HCT116 (cell line): Measurements from ENCODE around the gene NRAP. TPM values are rescaled to one million over a fixed set of nuclear protein-coding genes. Genes with fewer than 3 reads are reported as not detected.

ENCODE experiments used
- ATAC-seq: fragments of 200-7000 bp; cut with Tn5 transposase; 2 replicates; pipeline ENCODE4 v1.9.1; 2020; ENCODE audit warnings: mild to moderate bottlenecking, moderate library complexity
- BruUV-seq: library from RNA; stranded (reverse); fragments of 400-500 nt; replicated peaks from 2 replicates; lab custom pipeline; 2021; lab: Mats Ljungman, UMichigan
- CTCF ChIA-PET: fragments of 300-600 bp; sonication (Branson Sonifier 250); formaldehyde crosslinking; loops from one replicate; lab custom pipeline; 2021; ENCODE audit warnings: antibody characterized with exemption; lab: Charles Lee
- POLR2A ChIA-PET: fragments of 300-600, 350-600 bp; sonication (Branson Sonifier 250); formaldehyde crosslinking; loops from one replicate; lab custom pipeline; 2021; ENCODE audit warnings: antibody characterized with exemption; lab: Charles Lee
- RAD21 ChIA-PET, 2 experiments: fragments of 300-600 bp; sonication (Branson Sonifier 250); formaldehyde crosslinking; loops; one replicate each; lab custom pipeline; 2023; ENCODE audit warnings: low total read pairs in 2 of 2; ENCODE audit not compliant: uncharacterized antibody in 2 of 2, unreplicated experiment in 2 of 2, low non-redundant PET in 1 of 2; lab: Charles Lee
- DNase-seq: peaks from one replicate; pipeline ENCODE4 v3.0.0-alpha.2; 2010; ENCODE audit warnings: low read depth, low spot score
- H2AFZ ChIP-seq: fragments of 200-600 bp; shearing (Covaris generic), sonication (generic); 2 replicates; pipeline ENCODE4 v1.6.1; 2017; ENCODE audit warnings: low read depth, mixed run types, mixed read lengths, antibody characterized with exemption, low read length; ENCODE audit not compliant: poor library complexity, severe bottlenecking
- H3K27ac ChIP-seq: 2 replicates; pipeline ENCODE4 v1.5.1; 2012; ENCODE audit warnings: low read depth, low read length
- H3K27me3 ChIP-seq: fragments of 200-600 bp; sonication (generic); 2 replicates; pipeline ENCODE4 v1.6.1; 2016; ENCODE audit warnings: mixed run types, low read length, mixed read lengths; ENCODE audit not compliant: insufficient read depth
- H3K36me3 ChIP-seq, 2 experiments: fragments of 200-500 bp in 1 of 2; fragments of 200-600 bp in 1 of 2; sonication (Bioruptor generic) in 1 of 2; sonication (generic) in 1 of 2; 2 replicates each; pipeline versions ENCODE4 v1.5.1 to v1.6.1; 2014 to 2016; ENCODE audit warnings: low read length in 2 of 2, inconsistent platforms in 1 of 2, mixed read lengths in 1 of 2, mixed run types in 1 of 2; ENCODE audit not compliant: insufficient read depth in 2 of 2, control insufficient read depth in 1 of 2
- H3K4me1 ChIP-seq, 2 experiments: fragments of 200-600 bp in 1 of 2; sonication (generic) in 1 of 2; 2 replicates each; pipeline versions ENCODE4 v1.5.1 to v1.6.1; 2012 to 2017; ENCODE audit warnings: low read length in 2 of 2, inconsistent platforms in 1 of 2, mild to moderate bottlenecking in 1 of 2, mixed read lengths in 1 of 2, mixed run types in 1 of 2, moderate library complexity in 1 of 2; ENCODE audit not compliant: insufficient read depth in 2 of 2, control insufficient read depth in 1 of 2
- H3K4me2 ChIP-seq: fragments of 200-600 bp; sonication (generic); 2 replicates; pipeline ENCODE4 v1.6.1; 2017; ENCODE audit warnings: mixed run types, low read length, mixed read lengths
- H3K4me3 ChIP-seq, 2 experiments: fragments of 200-600 bp in 1 of 2; sonication (generic) in 1 of 2; replicated peaks in 1 of 2; 2 replicates each; pipeline ENCODE4 v1.5.1; 2011 to 2016; ENCODE audit warnings: low read length in 2 of 2, control low read depth in 1 of 2, low read depth in 1 of 2, mild to moderate bottlenecking in 1 of 2, mixed read lengths in 1 of 2, mixed run types in 1 of 2
- H3K79me2 ChIP-seq: fragments of 200-600 bp; sonication (generic); 2 replicates; pipeline ENCODE4 v1.6.1; 2017; ENCODE audit warnings: mild to moderate bottlenecking, mixed run types, low read length, moderate library complexity, mixed read lengths; ENCODE audit not compliant: insufficient read depth
- H3K9ac ChIP-seq: fragments of 200-600 bp; sonication (generic); 2 replicates; pipeline ENCODE4 v1.6.1; 2016; ENCODE audit warnings: low read length, mixed read lengths
- H3K9me2 ChIP-seq: fragments of 200-600 bp; sonication (generic), shearing (Covaris generic); 2 replicates; pipeline ENCODE4 v1.6.1; 2017; ENCODE audit warnings: mixed run types, mild to moderate bottlenecking, moderate library complexity; ENCODE audit not compliant: insufficient read depth
- H3K9me3 ChIP-seq, 2 experiments: fragments of 200-500 bp in 1 of 2; fragments of 200-600 bp in 1 of 2; sonication (Bioruptor generic) in 1 of 2; sonication (generic) in 1 of 2; 2 replicates each; pipeline ENCODE4 v1.6.1; 2014 to 2017; ENCODE audit warnings: low read length in 2 of 2, mixed read lengths in 2 of 2, inconsistent platforms in 1 of 2, low read depth in 1 of 2, mild to moderate bottlenecking in 1 of 2, mixed run types in 1 of 2, moderate library complexity in 1 of 2; ENCODE audit not compliant: control insufficient read depth in 1 of 2, insufficient read depth in 1 of 2
- H4K20me1 ChIP-seq: fragments of 200-600 bp; sonication (generic), shearing (Covaris generic); 2 replicates; pipeline ENCODE4 v1.6.1; 2017; ENCODE audit warnings: mixed run types, mild to moderate bottlenecking, moderate library complexity; ENCODE audit not compliant: insufficient read depth
- ELF1 ChIP-seq: IDR thresholded peaks from 2 replicates; pipeline ENCODE4 v1.6.1; 2012; ENCODE audit warnings: low read depth, borderline replicate concordance
- EZH2 ChIP-seq: fragments of 200-600 bp; sonication (generic); IDR thresholded peaks from 2 replicates; pipeline ENCODE4 v1.6.1; 2017; ENCODE audit warnings: antibody characterized with exemption, mixed run types
- EZH2phosphoT487 ChIP-seq: fragments of 200-600 bp; IDR thresholded peaks from 2 replicates; pipeline ENCODE4 v1.6.1; 2018; ENCODE audit warnings: antibody characterized with exemption, borderline replicate concordance
- FOSL1 ChIP-seq: IDR thresholded peaks from 2 replicates; pipeline ENCODE4 v1.6.1; 2012; ENCODE audit warnings: low read depth
- MAX ChIP-seq: IDR thresholded peaks from 2 replicates; pipeline ENCODE4 v1.6.1; 2012
- POLR2A ChIP-seq: IDR thresholded peaks from 2 replicates; pipeline ENCODE4 v1.7.0; 2011; ENCODE audit warnings: borderline replicate concordance; ENCODE audit not compliant: insufficient read depth, insufficient read length; ENCODE audit errors: extremely low read depth
- POLR2AphosphoS5 ChIP-seq: IDR thresholded peaks from 2 replicates; pipeline ENCODE4 v1.6.1; 2011; ENCODE audit warnings: mild to moderate bottlenecking, low read depth, low read length, moderate library complexity
- RAD21 ChIP-seq: IDR thresholded peaks from 2 replicates; pipeline ENCODE4 v1.6.1; 2012; ENCODE audit warnings: low read depth, mild to moderate bottlenecking
- SP1 ChIP-seq: IDR thresholded peaks from 2 replicates; pipeline ENCODE4 v1.6.1; 2012; ENCODE audit warnings: low read depth
- YY1 ChIP-seq: IDR thresholded peaks from 2 replicates; pipeline ENCODE4 v1.6.1; 2011; ENCODE audit warnings: low read length, low read depth, moderate library complexity, mild to moderate bottlenecking; ENCODE audit not compliant: insufficient replicate concordance; ENCODE audit errors: extremely low read depth
- ZFX ChIP-seq: fragments of 450-650 bp; IDR thresholded peaks from 2 replicates; pipeline ENCODE4 v1.6.1; 2017
- ZNF274 ChIP-seq: fragments of 200-500 bp; sonication (Bioruptor generic); IDR thresholded peaks from 2 replicates; pipeline ENCODE4 v1.6.1; 2014; ENCODE audit warnings: mild to moderate bottlenecking, low read depth, low read length, inconsistent platforms
- intact Hi-C: fragments of 100-400 bp; cut with micrococcal nuclease; formaldehyde crosslinking; loops from 2 replicates; pipeline ENCODE4 v1.10.0; 2022
- total RNA-seq: library from RNA; stranded (reverse); gene quantifications from one replicate; pipeline ENCODE4 v1.2.1, GENCODE V29; 2021; ENCODE audit not compliant: unreplicated experiment
- TF ChIP-seq, protein P1 (sequence below): IDR thresholded peaks from 2 replicates; pipeline ENCODE4 v1.6.1; 2012; ENCODE audit warnings: low read depth
- TF ChIP-seq, protein P2 (sequence below), 3 experiments: fragments of 200-600 bp in 1 of 3; sonication (generic) in 1 of 3; IDR thresholded peaks in 2 of 3; conservative IDR thresholded peaks in 1 of 3; 2 replicates each; pipeline ENCODE4 v1.5.1; 2012 to 2017; ENCODE audit warnings: low read depth in 2 of 3, low read length in 2 of 3, antibody characterized with exemption in 1 of 3, borderline replicate concordance in 1 of 3, control low read depth in 1 of 3, mild to moderate bottlenecking in 1 of 3, mixed read lengths in 1 of 3, mixed run types in 1 of 3, moderate library complexity in 1 of 3; ENCODE audit not compliant: insufficient read depth in 1 of 3

Gene NRAP
- total RNA-seq, 1 experiment from 2014 or later = not detected

DNA sequence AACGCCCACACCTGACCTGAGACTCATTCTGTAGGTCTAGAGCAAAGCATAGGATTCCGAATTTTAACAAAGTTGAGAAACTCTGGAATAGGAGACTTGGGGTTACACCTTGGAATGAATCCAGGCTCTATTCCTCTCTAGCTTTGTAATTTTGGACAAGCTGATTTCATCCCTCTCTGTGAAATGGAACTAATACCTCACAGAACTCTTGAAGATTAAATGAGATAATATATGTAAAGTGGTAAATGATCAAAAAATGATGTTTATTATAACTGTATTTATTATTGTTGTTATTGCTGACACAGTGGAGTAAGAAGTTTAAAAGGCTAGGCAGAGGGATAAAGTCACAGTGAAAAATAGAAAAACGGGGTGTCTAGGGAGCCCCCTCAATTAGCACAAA is 48.2 kb upstream of the NRAP start:
- Histone ChIP-seq H3K9ac (no peak overlapping the region), H3K4me3 (no peak overlapping the region), H3K9me2 (no peaks in the 10 kb centered on the region), H3K4me1 (no peaks in the 10 kb centered on the region), H4K20me1 (no peaks in the 10 kb centered on the region), H3K27me3 (no peaks in the 10 kb centered on the region), H3K27ac (no peak overlapping the region), H3K79me2 (no peaks in the 10 kb centered on the region; the same call in 1 of the 2 replicates), H3K36me3 (no peaks in the 10 kb centered on the region; a peak in 1 of 4 replicates), H2AFZ (no peak overlapping the region), H3K9me3 (no peaks in the 10 kb centered on the region), H3K4me2 (no peak overlapping the region)
- ChIA-PET CTCF (interaction anchor here (0.7 kb wide), 1 partner anchor 87 kb away, joined by 3 read pairs; no protein-coding TSS in a partner anchor), RAD21 (no interaction called here), POLR2A (no interaction called here)
- no peak for TF ChIP-seq YY1
- TF ChIP-seq POLR2AphosphoS5 = no peak
- no peak for TF ChIP-seq MAX
- TF ChIP-seq, protein P1, sequence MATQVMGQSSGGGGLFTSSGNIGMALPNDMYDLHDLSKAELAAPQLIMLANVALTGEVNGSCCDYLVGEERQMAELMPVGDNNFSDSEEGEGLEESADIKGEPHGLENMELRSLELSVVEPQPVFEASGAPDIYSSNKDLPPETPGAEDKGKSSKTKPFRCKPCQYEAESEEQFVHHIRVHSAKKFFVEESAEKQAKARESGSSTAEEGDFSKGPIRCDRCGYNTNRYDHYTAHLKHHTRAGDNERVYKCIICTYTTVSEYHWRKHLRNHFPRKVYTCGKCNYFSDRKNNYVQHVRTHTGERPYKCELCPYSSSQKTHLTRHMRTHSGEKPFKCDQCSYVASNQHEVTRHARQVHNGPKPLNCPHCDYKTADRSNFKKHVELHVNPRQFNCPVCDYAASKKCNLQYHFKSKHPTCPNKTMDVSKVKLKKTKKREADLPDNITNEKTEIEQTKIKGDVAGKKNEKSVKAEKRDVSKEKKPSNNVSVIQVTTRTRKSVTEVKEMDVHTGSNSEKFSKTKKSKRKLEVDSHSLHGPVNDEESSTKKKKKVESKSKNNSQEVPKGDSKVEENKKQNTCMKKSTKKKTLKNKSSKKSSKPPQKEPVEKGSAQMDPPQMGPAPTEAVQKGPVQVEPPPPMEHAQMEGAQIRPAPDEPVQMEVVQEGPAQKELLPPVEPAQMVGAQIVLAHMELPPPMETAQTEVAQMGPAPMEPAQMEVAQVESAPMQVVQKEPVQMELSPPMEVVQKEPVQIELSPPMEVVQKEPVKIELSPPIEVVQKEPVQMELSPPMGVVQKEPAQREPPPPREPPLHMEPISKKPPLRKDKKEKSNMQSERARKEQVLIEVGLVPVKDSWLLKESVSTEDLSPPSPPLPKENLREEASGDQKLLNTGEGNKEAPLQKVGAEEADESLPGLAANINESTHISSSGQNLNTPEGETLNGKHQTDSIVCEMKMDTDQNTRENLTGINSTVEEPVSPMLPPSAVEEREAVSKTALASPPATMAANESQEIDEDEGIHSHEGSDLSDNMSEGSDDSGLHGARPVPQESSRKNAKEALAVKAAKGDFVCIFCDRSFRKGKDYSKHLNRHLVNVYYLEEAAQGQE = no peak
- no peak for TF ChIP-seq EZH2phosphoT487
- no peak for TF ChIP-seq RAD21
- no peak for TF ChIP-seq ELF1
- TF ChIP-seq SP1 = no peak
- TF ChIP-seq, protein P2, sequence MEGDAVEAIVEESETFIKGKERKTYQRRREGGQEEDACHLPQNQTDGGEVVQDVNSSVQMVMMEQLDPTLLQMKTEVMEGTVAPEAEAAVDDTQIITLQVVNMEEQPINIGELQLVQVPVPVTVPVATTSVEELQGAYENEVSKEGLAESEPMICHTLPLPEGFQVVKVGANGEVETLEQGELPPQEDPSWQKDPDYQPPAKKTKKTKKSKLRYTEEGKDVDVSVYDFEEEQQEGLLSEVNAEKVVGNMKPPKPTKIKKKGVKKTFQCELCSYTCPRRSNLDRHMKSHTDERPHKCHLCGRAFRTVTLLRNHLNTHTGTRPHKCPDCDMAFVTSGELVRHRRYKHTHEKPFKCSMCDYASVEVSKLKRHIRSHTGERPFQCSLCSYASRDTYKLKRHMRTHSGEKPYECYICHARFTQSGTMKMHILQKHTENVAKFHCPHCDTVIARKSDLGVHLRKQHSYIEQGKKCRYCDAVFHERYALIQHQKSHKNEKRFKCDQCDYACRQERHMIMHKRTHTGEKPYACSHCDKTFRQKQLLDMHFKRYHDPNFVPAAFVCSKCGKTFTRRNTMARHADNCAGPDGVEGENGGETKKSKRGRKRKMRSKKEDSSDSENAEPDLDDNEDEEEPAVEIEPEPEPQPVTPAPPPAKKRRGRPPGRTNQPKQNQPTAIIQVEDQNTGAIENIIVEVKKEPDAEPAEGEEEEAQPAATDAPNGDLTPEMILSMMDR (IDR thresholded peaks at IDR 0.05 in 2 of 3, conservative IDR thresholded peaks at IDR 0.05 in 1 of 3; ENCODE audit: borderline replicate concordance in 1 of 3, insufficient read depth in 1 of 3, low read depth in 2 of 3, low read length in 2 of 3) = no peak
- no peak for TF ChIP-seq EZH2
- no peak for TF ChIP-seq ZFX
- no peak for TF ChIP-seq FOSL1
- TF ChIP-seq POLR2A = no peak
- TF ChIP-seq ZNF274 = no peak
- BruUV-seq = no TSS peak
- ATAC-seq = no peak
- DNase-seq = no peak
- intact Hi-C loops = no loop called here
